A549 treated with CpdA at 1 μM for 4 hours (cell line): ENCODE data around the gene BFSP2. TPM values are rescaled to one million over a fixed set of nuclear protein-coding genes. Genes with fewer than 3 reads are reported as not detected.

Experiments
- total RNA-seq: library from RNA; stranded (reverse); fragments of 200-300 nt; extraction: Qiagen RNA extraction; gene quantifications from 5 replicates; pipeline ENCODE4 v1.2.3, GENCODE V29; 2022; ENCODE audit warnings: low read depth

BFSP2 gene, protein sequence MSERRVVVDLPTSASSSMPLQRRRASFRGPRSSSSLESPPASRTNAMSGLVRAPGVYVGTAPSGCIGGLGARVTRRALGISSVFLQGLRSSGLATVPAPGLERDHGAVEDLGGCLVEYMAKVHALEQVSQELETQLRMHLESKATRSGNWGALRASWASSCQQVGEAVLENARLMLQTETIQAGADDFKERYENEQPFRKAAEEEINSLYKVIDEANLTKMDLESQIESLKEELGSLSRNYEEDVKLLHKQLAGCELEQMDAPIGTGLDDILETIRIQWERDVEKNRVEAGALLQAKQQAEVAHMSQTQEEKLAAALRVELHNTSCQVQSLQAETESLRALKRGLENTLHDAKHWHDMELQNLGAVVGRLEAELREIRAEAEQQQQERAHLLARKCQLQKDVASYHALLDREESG
- not detected in 5 replicates for total RNA-seq

DNA sequence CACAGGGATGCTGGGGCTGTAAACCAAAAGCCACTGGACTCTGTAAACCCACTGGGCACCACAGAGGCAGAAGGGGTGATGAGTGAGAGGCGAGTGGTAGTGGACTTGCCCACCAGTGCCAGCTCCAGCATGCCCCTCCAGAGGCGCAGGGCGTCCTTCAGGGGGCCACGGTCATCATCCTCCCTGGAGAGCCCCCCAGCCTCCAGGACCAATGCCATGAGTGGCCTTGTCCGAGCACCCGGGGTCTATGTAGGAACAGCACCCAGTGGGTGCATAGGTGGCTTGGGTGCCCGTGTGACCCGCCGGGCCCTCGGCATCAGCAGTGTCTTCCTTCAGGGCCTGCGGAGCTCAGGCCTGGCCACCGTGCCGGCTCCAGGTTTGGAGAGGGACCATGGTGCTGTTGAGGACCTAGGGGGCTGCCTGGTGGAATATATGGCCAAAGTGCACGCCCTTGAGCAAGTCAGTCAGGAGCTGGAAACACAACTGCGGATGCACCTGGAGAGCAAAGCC, at the start of gene BFSP2:
Gene BFSP2, plus strand, starts transcription at position 51 of the 510 bp plus-strand sequence. Its CDS starts 28 bp downstream, at position 79.

Other genes starting within 250 kb of the BFSP2 start
- gene CDV3, start 173.6 kb downstream of the BFSP2 start, total RNA-seq, result 103 to 125 TPM (median 112 TPM) in 5 replicates